Hippocampal formation (tissue), 2 donors: ENCODE measurements around the gene BTF3.

Experiments used
- DNase-seq, 2 donors: peaks; one replicate each; lab custom pipeline; 2025; lab: John Stamatoyannopoulos, UW

The BTF3 gene

GRCh38 chr5:73523861-73524260, 25.6 kb downstream of the BTF3 start:
- no peak for DNase-seq

GRCh38 chr5:73525606-73526203, 27.5 kb downstream of the BTF3 start:
- DNase-seq: no peak

GRCh38 chr5:73528248-73528647, 30.0 kb downstream of the BTF3 start:
- DNase-seq: no peak

- DNase-seq: no peak
Measured at GRCh38 chr5:73529081-73529480, 30.8 kb downstream of the BTF3 start.

DNA sequence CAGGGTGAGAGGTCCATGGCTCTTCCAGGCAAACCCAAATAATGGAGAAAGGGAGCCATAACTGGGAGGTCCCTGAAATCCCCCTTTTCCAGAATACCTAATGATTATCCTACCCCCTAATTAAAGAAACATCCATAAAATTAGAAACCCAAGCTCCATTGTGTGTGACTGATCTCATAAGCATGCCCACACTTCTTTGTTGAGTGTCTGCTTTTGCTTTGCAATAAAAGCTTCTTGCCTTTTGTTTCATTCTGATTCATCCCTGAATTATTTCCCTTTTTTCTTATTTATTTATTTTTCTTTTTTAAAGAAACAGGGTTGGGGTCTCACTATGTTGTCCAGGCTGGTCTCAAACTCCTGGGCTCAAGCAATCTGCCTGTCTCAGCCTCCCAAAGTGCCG, 33.1 kb downstream of the BTF3 start:
- no peak for DNase-seq

- DNase-seq: no peak
Measured at GRCh38 chr5:73532195-73532594, 34.0 kb downstream of the BTF3 start.

GRCh38 chr5:73534011-73534644, 35.9 kb downstream of the BTF3 start:
- no peak for DNase-seq

DNA sequence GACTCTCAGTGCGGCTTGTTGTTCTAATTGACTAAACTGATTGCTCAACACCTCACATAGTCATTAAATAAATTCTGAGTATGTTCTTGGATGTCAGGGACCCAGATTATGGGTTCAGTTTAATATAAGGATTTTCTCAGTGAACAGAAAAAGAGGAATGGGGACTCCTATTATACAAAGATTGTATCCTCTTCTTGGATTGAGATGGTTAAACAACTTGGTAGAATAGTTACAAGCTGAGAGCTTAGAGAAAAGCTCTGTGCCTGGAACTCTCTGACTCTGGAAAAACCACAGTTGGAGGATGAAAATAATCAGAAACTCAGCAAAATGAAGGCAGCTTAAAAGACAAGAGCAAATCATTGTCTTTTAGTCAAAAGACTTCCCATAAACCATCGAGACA, 36.7 kb downstream of the BTF3 start:
- DNase-seq: no peak

DNA sequence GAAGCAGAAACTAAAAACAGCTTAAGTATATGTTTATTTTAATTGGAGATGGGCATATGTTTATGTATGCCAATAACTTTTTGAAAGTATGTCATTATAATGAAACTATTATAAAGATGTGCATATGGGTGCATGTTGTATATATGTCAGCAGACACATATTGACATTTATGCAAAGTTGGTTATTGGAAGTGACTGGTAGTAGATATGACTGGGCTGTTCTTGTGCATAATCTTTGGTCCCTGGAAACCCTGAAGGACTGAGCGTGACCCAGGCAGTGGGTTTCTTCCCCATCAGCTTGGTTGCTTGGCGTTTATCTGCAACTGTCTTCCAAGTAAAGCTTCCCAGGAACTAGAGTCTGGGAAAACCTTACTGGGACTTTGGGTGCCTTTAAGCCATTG, 41.5 kb downstream of the BTF3 start:
- DNase-seq: no peak

GRCh38 chr5:73540192-73540591, 42.0 kb downstream of the BTF3 start:
- no peak for DNase-seq

- DNase-seq: no peak
Measured at GRCh38 chr5:73542020-73542419, 43.8 kb downstream of the BTF3 start.

GRCh38 chr5:73544429-73545402, 46.5 kb downstream of the BTF3 start:
- no peak for DNase-seq

- DNase-seq: no peak
Measured at GRCh38 chr5:73545403-73545779, 47.1 kb downstream of the BTF3 start.

GRCh38 chr5:73550016-73550415, 51.8 kb downstream of the BTF3 start:
- no peak for DNase-seq

GRCh38 chr5:73552642-73553041, 54.4 kb downstream of the BTF3 start:
- DNase-seq: no peak
